Measurements from ENCODE around the gene TBC1D1.

TBC1D1 gene

DNA sequence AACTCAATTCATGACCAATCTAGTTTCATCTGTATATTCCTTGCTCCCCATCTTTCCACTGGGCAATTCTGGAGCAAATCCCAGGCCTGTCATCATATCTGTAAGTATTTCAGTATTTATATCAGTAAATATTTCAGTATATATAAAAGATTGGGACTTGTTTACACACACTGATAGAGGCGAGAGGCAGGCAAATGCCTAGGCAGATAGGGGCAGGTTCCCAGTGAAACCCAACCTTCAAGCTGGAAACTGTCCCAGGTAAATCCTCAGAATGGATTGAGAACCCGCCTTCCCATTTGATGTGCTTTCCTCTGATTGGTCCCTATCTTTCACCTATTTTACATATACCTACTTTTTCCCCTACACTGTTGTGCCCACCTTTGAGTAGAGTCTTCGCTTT lies 23.8 kb upstream of the TBC1D1 start:
- Histone ChIP-seq H3K4me1 (ENCODE audit: control insufficient read depth, insufficient read depth, low read length) (no peaks in the 10 kb centered on the region), H3K27ac (ENCODE audit: extremely low read depth, low read depth, low read length) (no peak overlapping the region), H3K36me3 (ENCODE audit: control insufficient read depth in 2 of 2, insufficient read depth in 1 of 2, low read length in 2 of 2) (peaks cover 0 to 40% of the 10 kb centered on the region in 2 experiments; a peak in 1 of 3 replicates), H3K9me3 (ENCODE audit: control insufficient read depth, insufficient read depth, low read depth, low read length) (no peaks in the 10 kb centered on the region), H3K4me3 (ENCODE audit: low read depth, low read length) (no peak overlapping the region)
- POLR2A ChIA-PET = no interaction called here
- CTCF ChIA-PET = interaction anchor here (0.6 kb wide), 1 partner anchor 41 kb away, joined by 3 read pairs; no protein-coding TSS in a partner anchor
- no peak for TF ChIP-seq KLF1 (tag by site-specific recombination; IDR thresholded peaks at IDR 0.05)
- no peak for TF ChIP-seq ZNF248 (tag by site-specific recombination; IDR thresholded peaks at IDR 0.05)
- no peak for TF ChIP-seq HOXA7 (CRISPR knock-in tag; IDR thresholded peaks at IDR 0.05; ENCODE audit: borderline replicate concordance)
- no peak for TF ChIP-seq ZNF571 (tag by site-specific recombination; IDR thresholded peaks at IDR 0.05)
- no peak for TF ChIP-seq ZNF302 (tag by site-specific recombination; IDR thresholded peaks at IDR 0.05; ENCODE audit: low read depth)
- no peak for TF ChIP-seq ZNF311 (tag by site-specific recombination; IDR thresholded peaks at IDR 0.05; ENCODE audit: borderline replicate concordance)
- TF ChIP-seq, protein P1, sequence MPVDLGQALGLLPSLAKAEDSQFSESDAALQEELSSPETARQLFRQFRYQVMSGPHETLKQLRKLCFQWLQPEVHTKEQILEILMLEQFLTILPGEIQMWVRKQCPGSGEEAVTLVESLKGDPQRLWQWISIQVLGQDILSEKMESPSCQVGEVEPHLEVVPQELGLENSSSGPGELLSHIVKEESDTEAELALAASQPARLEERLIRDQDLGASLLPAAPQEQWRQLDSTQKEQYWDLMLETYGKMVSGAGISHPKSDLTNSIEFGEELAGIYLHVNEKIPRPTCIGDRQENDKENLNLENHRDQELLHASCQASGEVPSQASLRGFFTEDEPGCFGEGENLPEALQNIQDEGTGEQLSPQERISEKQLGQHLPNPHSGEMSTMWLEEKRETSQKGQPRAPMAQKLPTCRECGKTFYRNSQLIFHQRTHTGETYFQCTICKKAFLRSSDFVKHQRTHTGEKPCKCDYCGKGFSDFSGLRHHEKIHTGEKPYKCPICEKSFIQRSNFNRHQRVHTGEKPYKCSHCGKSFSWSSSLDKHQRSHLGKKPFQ (tag by site-specific recombination; IDR thresholded peaks at IDR 0.05) = no peak
- no peak for TF ChIP-seq ZSCAN30 (tag by site-specific recombination; IDR thresholded peaks at IDR 0.05)
- no peak for TF ChIP-seq SP2 (tag by site-specific recombination; IDR thresholded peaks at IDR 0.05)
- no peak for TF ChIP-seq ZNF626 (tag by site-specific recombination; IDR thresholded peaks at IDR 0.05)
- TF ChIP-seq ZNF830 (tag by site-specific recombination; IDR thresholded peaks at IDR 0.05; ENCODE audit: low read depth) = no peak
- no peak for TF ChIP-seq ZNF670 (tag by site-specific recombination; IDR thresholded peaks at IDR 0.05; ENCODE audit: low read depth)
- no peak for TF ChIP-seq ZNF280C (tag by site-specific recombination; IDR thresholded peaks at IDR 0.05)
- TF ChIP-seq, protein P2, sequence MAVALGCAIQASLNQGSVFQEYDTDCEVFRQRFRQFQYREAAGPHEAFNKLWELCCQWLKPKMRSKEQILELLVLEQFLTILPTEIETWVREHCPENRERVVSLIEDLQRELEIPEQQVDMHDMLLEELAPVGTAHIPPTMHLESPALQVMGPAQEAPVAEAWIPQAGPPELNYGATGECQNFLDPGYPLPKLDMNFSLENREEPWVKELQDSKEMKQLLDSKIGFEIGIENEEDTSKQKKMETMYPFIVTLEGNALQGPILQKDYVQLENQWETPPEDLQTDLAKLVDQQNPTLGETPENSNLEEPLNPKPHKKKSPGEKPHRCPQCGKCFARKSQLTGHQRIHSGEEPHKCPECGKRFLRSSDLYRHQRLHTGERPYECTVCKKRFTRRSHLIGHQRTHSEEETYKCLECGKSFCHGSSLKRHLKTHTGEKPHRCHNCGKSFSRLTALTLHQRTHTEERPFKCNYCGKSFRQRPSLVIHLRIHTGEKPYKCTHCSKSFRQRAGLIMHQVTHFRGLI (tag by site-specific recombination; IDR thresholded peaks at IDR 0.05) = no peak
- TF ChIP-seq ZNF416 (tag by site-specific recombination; IDR thresholded peaks at IDR 0.05) = no peak
- no peak for TF ChIP-seq YY1 (tag by site-specific recombination; IDR thresholded peaks at IDR 0.05)
- TF ChIP-seq PRDM4 (tag by site-specific recombination; IDR thresholded peaks at IDR 0.05) = no peak
- TF ChIP-seq ZNF366 (tag by site-specific recombination; conservative IDR thresholded peaks at IDR 0.05) = no peak

GRCh38 chr4:37868238-37868637 lies 22.6 kb upstream of the TBC1D1 start:
- ChIA-PET CTCF (no interaction called here), POLR2A (interaction anchor here (0.6 kb wide), 1 partner anchor 11 kb away, joined by 7 read pairs; no protein-coding TSS in a partner anchor)
- Histone ChIP-seq H3K27ac (ENCODE audit: extremely low read depth, low read depth, low read length) (no peak overlapping the region), H3K4me1 (ENCODE audit: control insufficient read depth, insufficient read depth, low read length) (no peaks in the 10 kb centered on the region), H3K4me3 (ENCODE audit: low read depth, low read length) (no peak overlapping the region), H3K36me3 (ENCODE audit: control insufficient read depth in 2 of 2, insufficient read depth in 1 of 2, low read length in 2 of 2) (peaks cover 0 to 32% of the 10 kb centered on the region in 2 experiments; a peak in 1 of 3 replicates), H3K9me3 (ENCODE audit: control insufficient read depth, insufficient read depth, low read depth, low read length) (no peaks in the 10 kb centered on the region)
- TF ChIP-seq ZNF311 (tag by site-specific recombination; IDR thresholded peaks at IDR 0.05; ENCODE audit: borderline replicate concordance) (no peak), ZNF561 (tag by site-specific recombination; IDR thresholded peaks at IDR 0.05; ENCODE audit: borderline replicate concordance) (no peak), ZNF175 (tag by site-specific recombination; IDR thresholded peaks at IDR 0.05) (no peak), HOXA7 (CRISPR knock-in tag; IDR thresholded peaks at IDR 0.05; ENCODE audit: borderline replicate concordance) (no peak), ZNF621 (tag by site-specific recombination; IDR thresholded peaks at IDR 0.05) (no peak), ZFP69B (tag by site-specific recombination; IDR thresholded peaks at IDR 0.05) (no peak), ZNF571 (tag by site-specific recombination; IDR thresholded peaks at IDR 0.05) (no peak), ZNF48 (tag by site-specific recombination; IDR thresholded peaks at IDR 0.05) (no peak)
